ELF-1 (cell line): Measurements from ENCODE around the gene OLFM2.
A peak's percentile ranks its signal among the peaks of the same experiment; 100 is the strongest.

Source experiments
- DNase-seq: peaks from one replicate; pipeline ENCODE4 v3.0.0-alpha.2; 2016; ENCODE audit warnings: low read depth, low spot score

The OLFM2 gene

GRCh38 chr19:9910625-9911024, 25.7 kb downstream of the OLFM2 start:
- no peak for DNase-seq

GRCh38 chr19:9909251-9909650, 27.1 kb downstream of the OLFM2 start:
- peak; percentile 38 for DNase-seq

GRCh38 chr19:9906475-9907087, 29.7 kb downstream of the OLFM2 start:
- no peak for DNase-seq

GRCh38 chr19:9903336-9903735, 33.0 kb downstream of the OLFM2 start:
- DNase-seq: no peak

- DNase-seq: no peak
Observed at GRCh38 chr19:9901642-9902041, 34.7 kb downstream of the OLFM2 start.

GRCh38 chr19:9901020-9901419, 35.3 kb downstream of the OLFM2 start:
- no peak for DNase-seq

- no peak for DNase-seq
Observed at GRCh38 chr19:9891609-9892373, 44.5 kb downstream of the OLFM2 start.

- DNase-seq: peak; percentile 35
Observed at GRCh38 chr19:9885077-9885552, 51.2 kb downstream of the OLFM2 start.

GRCh38 chr19:9883764-9884163, 52.6 kb downstream of the OLFM2 start:
- no peak for DNase-seq

- DNase-seq: peak; percentile 45
Observed at GRCh38 chr19:9883231-9883758, 53.0 kb downstream of the OLFM2 start.

- no peak for DNase-seq
Observed at GRCh38 chr19:9881720-9882119, 54.6 kb downstream of the OLFM2 start.

GRCh38 chr19:9878511-9879196, 57.7 kb downstream of the OLFM2 start:
- peak; percentile 44 for DNase-seq

GRCh38 chr19:9877780-9878510, 58.4 kb downstream of the OLFM2 start:
- DNase-seq: peak; percentile 31

- no peak for DNase-seq
Observed at GRCh38 chr19:9875796-9876195, 60.5 kb downstream of the OLFM2 start.

- no peak for DNase-seq
Observed at GRCh38 chr19:9875031-9875627, 61.2 kb downstream of the OLFM2 start.

- no peak for DNase-seq
Observed at GRCh38 chr19:9872618-9873242, 63.6 kb downstream of the OLFM2 start.

- no peak for DNase-seq
Observed at GRCh38 chr19:9871626-9872338, 64.5 kb downstream of the OLFM2 start.

GRCh38 chr19:9868983-9869617, 67.2 kb downstream of the OLFM2 start:
- no peak for DNase-seq

- DNase-seq: peak; percentile 27
Observed at GRCh38 chr19:9865732-9866501, 70.4 kb downstream of the OLFM2 start.
